Activated CD4-positive, CD25-positive, alpha-beta regulatory T cell treated with anti-CD3 and anti-CD28 coated beads, Interleukin-2, amount 50 U/mL, for 72 hours (primary cell): ENCODE measurements around the gene SHROOM3.

Source experiments
- DNase-seq: peaks from one replicate; pipeline ENCODE4 v3.0.0; 2021

The SHROOM3 gene

DNA sequence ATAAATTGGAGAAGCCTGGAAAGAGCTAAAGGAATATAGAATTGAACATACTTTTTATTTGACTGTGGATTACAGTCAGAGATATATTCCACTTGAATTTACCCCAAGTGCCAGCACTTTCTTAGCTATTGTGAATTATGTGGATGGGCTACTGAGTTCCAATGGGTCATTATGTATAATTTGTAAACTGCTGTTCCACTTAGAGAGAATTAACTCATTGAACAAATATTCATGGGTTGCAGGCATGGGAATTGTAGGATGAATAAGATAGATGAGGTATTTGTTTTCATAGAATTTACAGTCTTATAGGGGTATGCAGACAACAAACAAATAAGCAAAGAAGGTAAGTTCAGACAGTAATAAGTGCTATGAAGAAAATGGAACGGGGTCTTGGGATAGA, 195.7 kb downstream of the SHROOM3 start:
- no peak for DNase-seq

DNA sequence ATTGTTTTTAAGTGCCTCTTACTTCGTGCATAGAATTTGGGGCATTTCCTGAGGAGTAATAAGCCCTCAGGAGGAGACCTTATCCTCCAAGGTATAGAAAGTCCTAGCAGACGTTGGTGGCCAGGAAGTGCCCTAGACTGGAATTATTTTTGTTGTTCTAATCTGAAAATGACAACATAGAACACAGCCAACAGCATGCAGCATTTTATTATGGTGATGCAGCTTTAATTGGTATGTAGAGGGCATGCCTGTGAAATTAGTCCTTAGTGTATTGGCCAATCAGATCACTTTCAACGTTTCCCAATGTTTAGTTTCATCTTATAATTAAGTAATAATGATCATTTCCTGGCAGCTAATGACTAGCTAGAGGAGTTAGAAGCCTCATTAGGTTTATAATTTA, 199.2 kb downstream of the SHROOM3 start:
- no peak for DNase-seq

DNA sequence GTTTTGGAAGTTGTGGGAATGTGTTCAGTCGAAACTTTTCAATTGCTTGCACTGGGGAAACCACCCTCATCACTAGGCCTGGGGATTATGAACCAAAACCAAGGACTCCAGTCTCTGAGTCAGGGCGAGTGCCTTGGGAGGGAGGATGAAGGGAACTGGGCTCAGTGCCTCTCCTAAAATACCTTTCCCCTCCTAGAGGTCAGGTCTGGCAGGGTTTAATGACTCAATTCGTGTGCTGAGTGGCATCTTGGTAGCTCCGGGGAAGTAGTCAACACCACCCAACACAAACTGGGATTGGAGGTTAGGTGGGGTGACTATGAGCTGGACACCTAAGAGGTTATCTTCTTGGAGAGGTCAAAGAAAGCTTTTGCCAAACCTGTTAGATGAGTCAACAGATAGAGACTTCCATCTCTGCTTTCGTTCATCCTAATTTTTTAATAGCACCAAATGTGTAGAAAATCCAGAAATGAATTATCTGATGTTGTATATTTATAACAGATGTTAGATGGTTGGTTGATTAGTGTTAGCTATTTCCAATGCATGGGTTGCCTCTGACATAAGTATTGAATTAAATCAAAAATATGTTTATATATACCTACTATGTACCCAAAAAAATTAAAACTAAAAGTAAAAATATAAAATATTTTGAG, 202.8 kb downstream of the SHROOM3 start:
- no peak for DNase-seq

DNA sequence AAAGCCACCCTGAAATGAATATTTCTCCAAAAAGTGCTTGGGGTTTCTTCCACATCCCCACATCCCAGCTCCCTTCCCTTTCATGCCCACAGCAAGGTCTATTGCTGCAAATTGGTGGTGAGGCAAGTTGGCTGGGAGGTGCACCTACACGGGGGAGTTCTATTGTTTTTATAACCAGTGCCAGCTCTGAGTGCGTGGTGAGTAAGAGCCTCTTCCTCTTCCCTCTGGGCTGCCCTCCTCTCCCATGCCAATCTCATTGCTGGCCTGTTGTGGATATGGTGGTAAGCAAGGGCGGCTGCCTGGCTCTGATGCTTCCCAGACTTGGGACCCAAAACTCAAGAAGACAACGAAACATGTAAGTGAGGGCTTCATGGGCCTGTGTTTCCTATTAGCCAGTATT, 204.3 kb downstream of the SHROOM3 start:
- no peak for DNase-seq

DNA sequence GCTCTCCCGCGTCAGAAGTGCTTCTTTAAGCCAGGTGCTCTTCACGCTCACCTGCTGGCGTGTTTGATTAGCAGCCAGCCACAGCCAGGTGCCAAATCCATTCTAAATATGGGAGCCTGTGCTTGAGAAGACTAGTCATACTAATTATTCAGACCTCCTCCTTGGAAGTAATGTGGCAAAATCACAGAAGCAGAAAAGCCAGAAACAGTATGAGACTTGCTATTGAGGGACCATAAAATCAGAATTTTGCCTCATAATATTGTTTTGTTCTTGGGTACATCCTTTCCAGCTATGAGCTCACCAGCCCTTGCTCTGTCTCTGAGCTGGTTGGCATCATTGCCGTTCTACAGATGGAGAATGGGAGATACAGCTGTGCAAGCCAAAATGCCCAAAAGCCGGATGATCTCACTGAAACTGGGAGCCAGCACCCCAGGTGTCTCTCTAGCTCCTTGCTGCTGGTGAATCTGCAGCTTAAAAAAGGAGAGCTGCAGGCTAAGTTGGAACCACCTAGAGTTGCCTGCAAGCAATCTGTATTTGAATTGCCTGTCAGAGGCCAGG, 205.4 kb downstream of the SHROOM3 start:
- DNase-seq: no peak

DNA sequence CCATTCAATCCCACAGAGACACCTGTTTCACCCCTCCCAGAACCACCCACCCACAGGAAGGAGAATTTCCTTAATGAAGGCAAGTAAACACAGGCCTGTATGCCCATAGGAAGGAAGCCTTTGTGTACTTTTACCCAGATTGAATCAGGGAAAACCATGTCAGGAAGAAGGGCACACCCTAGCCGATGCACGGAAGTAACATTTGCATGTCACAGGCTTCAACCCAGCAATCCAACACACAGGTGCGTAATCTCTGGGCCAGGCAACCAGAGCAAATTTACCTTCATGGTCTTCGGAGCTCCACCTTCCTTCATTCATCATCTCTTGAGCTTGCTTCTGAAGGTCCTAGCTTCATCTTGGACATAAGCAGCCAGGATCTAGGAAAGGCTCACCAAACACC, 206.3 kb downstream of the SHROOM3 start:
- no peak for DNase-seq

DNA sequence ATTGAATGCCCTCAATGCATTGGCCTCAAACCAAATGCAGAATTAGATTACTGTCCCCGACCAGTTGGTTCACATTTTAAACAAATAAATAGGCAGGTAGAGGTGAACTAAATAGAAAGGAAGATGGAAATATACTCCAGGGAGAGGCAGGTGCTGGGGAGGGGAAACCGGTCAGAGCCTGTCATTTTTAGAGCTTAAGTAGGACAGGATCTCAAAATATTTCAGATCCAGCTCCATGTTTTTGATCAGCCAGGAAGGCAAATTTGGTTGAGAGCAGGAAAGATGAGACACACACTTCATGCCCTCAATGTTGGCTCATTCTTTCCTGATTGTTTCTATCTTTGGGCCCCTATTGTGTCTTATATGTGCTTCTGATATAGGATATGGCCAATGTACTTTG, 206.7 kb downstream of the SHROOM3 start:
- no peak for DNase-seq

DNA sequence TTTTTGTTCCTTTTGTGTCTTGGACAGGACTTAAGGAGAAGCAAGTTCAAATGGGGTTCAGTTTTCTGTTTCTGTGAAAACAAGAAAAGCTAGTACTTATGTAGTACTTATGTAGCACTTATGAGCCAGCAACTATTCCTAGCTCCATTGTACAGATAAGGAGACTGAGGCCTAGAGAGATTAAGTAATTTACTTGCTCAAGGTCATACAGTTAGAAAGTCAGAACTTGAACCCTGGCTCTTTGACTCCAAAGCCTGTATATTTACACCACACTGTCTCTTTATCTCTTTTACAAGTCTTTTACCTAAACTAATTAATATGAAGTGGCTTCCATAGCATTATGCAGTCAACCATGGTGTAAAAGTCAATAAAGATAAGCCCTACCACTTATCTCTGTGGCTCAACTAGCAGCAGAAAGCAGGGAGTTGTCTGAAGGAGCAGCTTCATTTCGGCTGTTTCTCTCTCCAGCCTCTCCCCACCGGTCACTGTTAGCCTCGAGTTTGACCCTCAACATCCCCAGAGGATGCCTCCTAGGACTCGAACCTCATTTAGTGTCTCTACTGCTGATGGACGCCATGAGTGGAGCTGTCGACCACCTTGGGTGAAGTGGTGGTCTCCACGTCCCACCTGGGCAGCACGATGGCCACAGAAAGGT, 209.9 kb downstream of the SHROOM3 start:
- no peak for DNase-seq

DNA sequence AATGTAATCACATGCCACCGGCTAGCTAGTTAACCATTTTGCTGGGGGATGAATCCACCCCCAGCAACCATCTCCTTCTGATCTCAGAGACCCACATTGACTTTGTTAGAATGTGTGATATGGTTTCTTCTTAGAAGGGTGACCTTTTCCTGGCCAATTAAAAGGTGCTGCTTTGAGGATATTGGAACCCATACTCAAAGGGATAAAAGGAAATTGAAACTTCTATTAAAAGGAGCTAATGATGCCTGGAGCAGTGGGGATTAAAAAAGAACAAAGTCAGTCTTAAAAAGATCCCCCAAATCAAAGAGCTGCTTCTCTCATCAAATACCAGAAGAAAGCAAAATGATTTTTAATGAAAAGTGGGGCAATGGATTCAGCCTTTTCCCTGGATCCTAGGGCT, 214.1 kb downstream of the SHROOM3 start:
- no peak for DNase-seq

DNA sequence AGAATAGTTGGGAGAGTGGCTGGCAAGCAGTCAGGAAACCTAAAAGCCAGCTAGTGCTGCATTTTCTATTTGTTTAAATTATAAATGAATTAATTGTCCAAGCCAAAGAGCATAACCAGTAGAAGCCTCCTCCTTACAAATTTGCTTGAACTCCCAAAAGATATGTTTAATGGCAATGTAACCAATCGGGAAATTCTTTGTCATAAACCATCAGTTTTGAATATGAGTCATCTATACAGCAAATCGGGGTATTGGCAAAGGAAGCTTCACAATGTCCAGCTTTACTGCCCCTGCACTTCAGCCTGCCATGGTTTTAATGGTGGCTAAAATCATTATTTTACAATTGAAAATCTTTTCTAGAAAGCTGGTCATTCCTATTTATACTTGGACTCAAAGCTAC, 216.6 kb downstream of the SHROOM3 start:
- no peak for DNase-seq

DNA sequence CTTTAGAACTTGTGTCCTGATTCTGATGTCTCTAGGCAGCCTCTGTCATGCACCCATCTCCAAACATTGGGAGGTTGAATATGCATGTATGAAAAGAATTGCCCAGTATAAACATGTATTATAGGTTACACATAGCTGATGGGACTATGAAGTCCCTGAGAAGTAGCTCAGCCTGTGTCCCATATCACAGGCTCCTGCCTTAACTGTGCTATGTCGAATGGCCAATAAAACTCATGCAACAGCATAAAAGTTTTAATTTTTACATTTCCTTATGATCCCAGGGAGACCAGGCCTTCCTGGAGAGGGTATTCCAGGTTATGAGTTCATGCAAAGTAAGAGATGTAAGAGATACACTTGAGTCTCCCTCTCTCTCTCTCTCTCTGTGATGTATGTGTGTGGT, 217.4 kb downstream of the SHROOM3 start:
- DNase-seq: no peak

DNA sequence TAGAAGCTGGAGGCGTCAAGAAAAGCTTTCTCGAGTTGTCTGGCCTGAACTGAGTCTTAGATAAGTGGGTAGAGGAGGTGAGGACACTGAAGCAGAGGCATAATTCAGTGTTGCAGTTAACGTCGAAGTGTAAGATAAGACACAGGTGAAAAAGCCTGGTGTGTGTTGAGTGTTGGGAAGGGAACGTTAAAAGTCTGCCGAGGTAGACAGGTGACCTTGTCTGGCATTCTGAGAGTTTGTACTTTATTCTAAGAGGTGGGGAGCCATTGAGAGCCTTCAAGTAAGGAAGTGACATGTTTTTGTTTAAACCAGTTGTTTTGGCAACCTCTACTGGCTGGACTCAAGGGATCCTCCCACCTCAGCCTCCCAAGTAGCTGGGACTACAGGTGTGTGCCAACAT, 219.1 kb downstream of the SHROOM3 start:
- no peak for DNase-seq

DNA sequence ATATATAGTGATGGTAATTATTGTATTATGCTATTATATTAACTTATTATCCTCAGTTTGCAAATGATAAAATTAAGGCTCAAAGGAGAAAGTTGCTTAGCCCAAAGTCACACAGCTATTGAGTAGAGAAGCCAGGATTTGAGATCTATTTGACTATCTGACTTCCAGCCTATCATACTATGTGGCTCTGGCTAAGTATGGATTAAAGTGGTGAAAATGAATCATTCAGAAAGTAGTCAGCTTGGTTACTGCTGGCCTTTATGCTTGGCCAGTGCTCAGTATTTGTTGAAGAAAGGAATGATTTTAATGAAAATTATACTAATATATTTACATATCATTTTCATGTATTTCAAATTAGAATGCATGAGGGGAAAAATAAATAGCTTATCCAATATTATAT, 219.8 kb downstream of the SHROOM3 start:
- DNase-seq: no peak

DNA sequence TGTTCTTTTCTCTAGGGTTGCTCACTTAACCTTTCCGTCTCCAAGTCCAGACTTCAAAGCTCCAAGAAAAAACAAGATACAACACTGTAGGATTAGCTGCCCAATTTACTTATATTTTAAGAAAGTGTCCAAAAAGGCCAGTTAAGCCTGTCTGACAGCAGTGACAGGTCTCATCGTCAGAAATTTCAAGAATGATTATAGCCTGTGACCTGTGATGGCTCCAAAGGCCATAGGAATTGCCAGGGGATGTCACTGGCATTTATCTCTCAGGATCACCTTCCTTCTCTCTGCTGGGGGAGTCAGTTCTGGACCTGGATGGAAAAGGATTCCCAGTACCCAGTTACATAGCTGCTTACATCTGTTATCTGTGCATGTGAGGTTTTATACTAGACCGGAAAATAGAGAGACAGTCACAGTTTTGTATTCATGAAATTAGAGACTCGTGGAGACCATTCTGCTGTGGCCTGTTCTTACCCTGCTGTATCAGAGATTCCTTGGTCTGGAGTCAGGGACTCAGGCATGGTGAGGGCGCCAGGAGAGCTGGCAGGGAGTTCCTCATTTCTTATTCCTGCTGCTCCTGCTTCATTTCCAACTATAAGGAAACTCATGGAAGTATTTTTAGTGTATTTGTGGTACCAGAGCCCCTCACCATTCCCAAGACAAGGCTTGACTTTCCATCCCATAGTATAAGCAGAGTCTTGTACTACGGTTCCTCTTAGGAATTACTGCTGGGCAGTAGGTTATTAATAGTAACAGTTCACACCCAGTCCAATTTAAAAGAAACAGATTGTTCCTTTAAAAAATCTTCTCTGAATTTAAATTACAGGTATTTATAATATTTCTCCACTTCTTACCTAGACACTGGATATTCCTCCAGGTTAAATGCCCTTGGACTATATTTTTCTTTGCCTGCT, 220.8 kb downstream of the SHROOM3 start:
- DNase-seq: no peak

DNA sequence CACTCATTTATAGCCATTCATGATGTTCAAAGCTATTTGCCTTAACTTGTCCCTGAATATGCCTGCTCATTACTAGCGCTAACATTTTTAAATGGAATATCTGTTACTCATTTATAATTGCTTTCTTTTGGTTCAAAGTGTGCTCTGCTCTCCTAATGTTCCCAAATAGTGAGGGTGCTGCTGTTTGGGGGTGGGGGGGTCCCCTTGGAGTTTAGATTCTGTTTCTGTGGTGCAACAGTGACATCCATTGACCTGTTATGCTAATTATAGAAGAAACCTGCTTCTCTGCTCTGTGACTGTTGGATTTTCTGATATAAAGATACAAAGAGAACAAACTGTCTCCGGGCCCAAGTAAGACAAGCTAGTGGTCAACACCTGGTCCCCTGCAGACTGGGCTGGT, 222.4 kb downstream of the SHROOM3 start:
- DNase-seq: no peak

DNA sequence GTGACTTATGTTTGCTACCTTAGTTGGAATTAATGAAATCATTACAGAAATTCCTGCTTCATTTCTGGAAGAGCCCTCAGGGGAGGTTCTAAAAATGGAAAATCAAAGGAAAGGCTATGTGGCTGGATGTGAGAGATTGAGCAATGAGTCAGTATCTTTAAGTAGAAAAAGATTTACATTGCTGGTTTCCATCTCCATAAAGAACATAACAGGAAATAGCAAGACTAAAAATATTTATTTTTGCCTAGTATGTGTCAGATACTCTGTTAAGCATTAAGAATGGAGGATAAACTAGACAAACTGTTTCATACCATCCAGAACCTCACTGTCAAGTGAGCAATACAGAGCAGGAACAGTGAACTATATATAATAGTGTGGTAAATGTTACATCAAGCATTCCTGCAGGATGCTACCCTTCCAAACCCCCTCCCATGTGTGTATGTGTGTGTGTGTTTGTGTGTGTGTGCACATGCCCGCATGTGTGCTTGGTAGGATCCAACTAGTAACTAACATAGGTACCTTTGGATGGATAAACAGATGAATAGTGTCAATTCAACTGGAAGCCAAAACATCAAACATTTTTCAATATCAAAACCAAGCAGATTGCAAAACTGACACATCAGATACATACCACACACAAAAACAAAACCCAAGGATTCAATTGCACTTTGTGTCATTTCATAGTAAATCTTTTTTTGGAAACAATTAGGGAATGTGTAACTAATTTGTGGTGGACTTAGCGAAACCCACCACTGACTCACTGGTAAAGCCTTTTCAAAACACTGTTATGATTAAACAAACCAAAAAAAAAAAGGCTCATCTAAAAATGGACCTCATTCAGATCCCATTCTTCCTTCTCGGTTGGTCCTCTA, 223.4 kb downstream of the SHROOM3 start:
- DNase-seq: no peak

DNA sequence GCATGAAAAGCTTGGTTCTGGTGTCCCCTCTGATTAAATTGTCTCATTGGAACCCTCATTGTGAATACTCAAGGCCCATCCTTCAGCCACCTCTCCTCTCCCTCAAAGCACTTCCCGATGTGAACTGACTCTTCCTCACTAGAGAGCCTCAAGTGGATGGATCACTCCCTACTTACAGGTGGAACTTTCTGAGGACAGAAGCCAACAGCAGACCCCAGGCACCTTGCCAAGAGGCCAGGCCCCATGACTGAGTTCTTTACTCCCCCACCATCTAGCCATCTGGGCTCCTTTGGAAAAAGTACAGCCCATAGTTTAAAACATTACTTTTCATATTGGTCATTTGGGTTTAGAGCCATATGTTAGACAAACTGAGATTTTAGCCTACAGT, 224.1 kb downstream of the SHROOM3 start:
- no peak for DNase-seq

DNA sequence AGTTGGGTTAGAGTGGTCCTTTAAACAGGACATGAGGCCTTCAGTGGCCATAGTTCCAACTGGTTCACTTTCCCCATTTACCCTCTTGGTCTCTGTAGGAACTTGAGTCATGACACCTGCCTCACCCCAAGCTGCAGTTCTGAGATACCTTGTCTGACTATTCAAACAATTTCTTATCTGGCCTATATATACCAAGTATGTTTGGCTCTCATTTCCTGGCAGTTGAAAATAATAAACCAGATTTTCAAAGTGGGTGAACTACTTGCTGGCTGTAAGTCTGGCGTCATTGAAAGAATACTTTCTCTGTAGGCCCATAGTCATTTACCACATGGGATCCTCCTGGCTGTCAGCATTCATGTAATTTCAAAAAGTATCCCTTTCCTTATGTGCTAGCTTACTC, 228.8 kb downstream of the SHROOM3 start:
- DNase-seq: no peak

DNA sequence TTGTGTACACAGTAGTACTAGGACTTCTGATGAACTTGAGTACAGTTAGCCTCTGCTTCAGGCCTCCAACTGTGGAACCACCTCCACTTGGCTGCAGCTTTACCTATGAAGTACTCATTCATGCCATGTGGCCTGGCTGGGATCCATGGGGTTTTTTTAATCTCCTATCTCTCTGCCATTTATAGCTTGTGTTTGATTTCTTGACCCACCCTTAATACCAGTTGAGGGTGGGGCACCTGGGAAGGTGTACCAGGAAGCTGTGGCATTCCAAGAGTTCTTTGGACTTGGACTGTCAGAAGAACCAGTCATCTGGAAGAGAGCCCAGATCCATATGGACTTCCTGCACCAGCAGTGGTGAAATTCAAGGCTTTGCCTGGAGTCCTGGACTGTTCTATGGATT, 230.1 kb downstream of the SHROOM3 start:
- DNase-seq: no peak

DNA sequence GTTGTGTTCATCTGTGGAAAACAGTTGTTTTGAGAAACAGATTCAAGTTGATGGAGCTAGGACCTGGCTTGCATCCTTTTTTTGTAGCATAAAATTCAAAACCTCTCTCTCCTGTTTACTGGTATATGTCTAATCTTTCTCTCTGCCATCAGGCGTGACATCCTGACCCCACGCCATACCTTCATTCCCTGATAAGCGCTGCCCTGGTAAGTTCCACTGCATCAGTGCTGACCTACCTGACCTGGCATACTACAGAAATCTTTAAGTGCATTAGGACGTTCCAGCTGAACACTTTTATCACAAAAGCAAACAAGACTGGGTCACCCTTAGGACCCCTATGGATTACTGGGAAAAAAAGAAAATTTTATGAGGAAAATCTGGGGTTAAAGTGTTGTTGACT, 230.7 kb downstream of the SHROOM3 start:
- DNase-seq: no peak

DNA sequence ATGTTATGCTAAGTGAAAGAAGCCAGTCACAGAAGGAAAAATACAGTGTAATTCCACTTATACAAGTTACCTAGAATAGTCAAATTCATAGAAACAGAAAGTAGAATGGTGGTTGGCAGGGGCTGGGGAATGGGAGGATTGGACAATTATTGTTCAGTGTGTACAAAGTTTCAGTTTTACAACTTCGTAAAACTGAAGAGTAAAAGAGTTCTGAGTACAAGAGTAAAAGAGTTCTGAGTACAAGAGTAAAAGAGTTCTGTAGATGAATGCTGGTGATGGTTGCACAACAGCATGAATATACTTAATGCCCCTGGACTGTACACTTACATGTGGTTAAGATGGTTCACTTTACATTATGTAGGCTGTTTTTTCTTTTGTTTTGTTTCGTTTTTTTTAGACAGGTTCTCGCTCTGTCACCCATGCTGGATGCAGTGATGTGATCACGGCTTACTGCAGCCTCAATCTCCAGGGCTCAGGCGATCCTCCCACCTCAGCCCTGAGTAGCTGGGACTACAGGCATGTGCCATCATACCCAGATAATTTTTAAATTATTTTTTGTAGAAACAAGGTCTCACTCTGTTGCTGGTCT, 232.0 kb downstream of the SHROOM3 start:
- DNase-seq: no peak

DNA sequence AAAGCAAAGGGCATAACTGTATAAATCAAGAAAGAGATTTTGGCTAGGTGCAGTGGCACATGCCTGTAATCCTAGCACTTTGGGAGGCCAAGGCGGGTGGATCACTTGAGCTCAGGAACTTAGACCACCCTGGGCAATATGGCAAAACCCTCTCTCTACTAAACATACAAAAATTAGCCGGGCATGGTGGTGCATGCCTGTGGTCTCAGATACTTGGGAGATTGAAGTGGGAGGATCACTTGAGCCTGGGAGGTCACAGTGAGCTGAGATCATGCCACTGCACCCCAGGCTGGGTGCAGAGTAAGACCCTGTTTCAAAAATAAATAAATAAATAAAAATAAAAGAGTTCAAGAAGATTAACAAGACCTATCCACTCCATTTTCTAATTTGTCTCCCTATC, 235.6 kb downstream of the SHROOM3 start:
- no peak for DNase-seq
